Amniotic epithelial cell (primary cell): ENCODE results near the gene PELO.
A peak's percentile ranks its signal among the peaks of the same experiment; 100 is the strongest.

Source experiments
- DNase-seq: peaks from one replicate; pipeline ENCODE4 v3.0.0-alpha.2; 2010; ENCODE audit warnings: low read depth

Gene PELO

DNA sequence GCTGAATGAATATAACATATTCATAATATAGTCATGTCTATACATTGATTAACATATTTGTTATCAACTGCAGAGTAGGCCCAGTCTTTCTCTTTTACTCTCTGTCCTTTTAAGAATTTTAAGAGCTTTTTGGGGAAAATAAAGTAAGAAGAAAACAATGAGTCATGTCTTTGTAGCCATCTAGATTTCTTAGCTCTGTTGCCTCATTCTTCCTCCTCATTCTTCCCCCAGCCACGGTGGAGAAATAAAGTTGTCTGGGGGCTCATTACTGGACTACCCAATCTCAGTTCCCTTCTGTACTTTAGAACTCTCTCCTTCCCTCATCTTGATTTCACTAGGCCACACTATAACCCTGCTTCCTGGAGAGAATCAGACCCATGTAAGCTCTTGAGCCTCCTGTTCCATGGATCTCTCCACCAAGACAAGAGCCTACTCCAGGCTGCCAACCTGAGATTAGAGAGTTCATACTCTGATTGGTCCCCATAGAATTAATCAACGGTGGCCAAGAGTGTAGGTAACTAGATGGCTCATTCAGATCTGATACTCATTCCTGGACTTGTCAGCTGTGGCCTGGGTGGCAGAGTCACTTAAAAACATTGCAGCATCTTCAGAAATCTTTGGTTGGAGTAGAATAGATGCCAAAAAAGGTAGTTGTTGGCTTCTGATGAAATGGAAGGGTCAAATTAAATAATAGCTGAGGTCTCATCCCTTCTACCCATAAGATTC, 44.2 kb downstream of the PELO start:
- DNase-seq, result peak; percentile 62

DNA sequence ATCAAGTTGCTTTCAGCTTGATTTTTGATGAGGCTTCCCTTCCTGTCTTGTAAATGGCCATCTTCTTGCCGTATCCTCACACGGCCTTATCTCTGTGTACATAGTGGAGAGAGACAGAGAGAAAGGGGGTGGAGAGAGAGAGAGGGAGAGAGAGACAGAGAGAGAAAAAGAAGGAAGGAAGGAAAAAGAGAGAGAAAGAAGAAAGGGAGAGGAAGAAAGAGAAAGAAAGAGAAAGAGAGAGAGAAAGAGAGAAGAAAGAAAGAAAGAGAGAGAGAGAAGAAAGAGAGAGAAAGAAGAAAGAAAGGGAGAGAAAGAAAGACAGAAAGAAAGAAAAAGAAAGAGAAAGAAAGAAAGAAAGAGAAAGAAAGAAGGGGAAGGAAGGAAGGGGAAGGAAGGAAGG, 46.6 kb downstream of the PELO start:
- no peak for DNase-seq

DNA sequence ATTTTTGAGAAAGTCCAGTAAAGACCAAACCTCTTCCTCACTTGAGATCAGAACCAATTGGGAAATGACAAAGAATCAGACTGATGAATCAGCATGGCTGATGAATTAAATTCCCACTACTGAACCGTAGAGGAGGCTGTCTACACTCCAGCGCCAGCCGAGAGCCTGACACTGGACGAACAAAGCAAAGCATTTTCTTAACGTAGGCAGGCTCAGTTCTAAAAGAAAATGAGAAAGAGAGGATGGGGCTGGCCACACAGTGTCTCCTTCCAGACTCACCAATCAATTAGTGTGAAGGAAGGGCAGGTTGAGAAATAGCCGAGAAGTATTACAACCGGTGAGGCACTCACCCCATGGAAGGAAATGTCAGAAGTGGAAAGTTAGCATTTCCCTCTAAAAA, 49.4 kb downstream of the PELO start:
- peak; percentile 82 for DNase-seq
